Loucy (cell line): Measurements from ENCODE around the gene ANKRD13A.

ENCODE experiments used
- EZH2phosphoT487 ChIP-seq: fragments of 200-600 bp; IDR thresholded peaks from 2 replicates; pipeline ENCODE4 v1.6.1; 2018; ENCODE audit warnings: antibody characterized with exemption, mild to moderate bottlenecking, moderate library complexity, borderline replicate concordance
- TF ChIP-seq, protein P1 (sequence below): fragments of 200-600 bp; sonication (generic); conservative IDR thresholded peaks from 2 replicates; pipeline ENCODE4 v1.5.1; 2014; ENCODE audit warnings: mild to moderate bottlenecking, antibody characterized with exemption, low read length

GRCh38 chr12:110028323-110028722, 29.1 kb downstream of the ANKRD13A start:
- TF ChIP-seq, protein P1, sequence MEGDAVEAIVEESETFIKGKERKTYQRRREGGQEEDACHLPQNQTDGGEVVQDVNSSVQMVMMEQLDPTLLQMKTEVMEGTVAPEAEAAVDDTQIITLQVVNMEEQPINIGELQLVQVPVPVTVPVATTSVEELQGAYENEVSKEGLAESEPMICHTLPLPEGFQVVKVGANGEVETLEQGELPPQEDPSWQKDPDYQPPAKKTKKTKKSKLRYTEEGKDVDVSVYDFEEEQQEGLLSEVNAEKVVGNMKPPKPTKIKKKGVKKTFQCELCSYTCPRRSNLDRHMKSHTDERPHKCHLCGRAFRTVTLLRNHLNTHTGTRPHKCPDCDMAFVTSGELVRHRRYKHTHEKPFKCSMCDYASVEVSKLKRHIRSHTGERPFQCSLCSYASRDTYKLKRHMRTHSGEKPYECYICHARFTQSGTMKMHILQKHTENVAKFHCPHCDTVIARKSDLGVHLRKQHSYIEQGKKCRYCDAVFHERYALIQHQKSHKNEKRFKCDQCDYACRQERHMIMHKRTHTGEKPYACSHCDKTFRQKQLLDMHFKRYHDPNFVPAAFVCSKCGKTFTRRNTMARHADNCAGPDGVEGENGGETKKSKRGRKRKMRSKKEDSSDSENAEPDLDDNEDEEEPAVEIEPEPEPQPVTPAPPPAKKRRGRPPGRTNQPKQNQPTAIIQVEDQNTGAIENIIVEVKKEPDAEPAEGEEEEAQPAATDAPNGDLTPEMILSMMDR = no peak
- TF ChIP-seq EZH2phosphoT487 = no peak
